Measurements from ENCODE around the gene TMEM123.

The TMEM123 gene

GRCh38 chr11:102467080-102467708 is 14.6 kb upstream of the TMEM123 start:
- Histone ChIP-seq H3K4me3 (ENCODE audit: low read depth, low read length) (no peak overlapping the region), H3K9me3 (no peaks in the 10 kb centered on the region), H3K4me1 (no peaks in the 10 kb centered on the region), H3K27me3 (no peaks in the 10 kb centered on the region), H3K36me3 (no peaks in the 10 kb centered on the region)
- no peak for TF ChIP-seq CTCF (IDR thresholded peaks at IDR 0.05; ENCODE audit: low read depth, low read length)
- DNase-seq, result no peak

GRCh38 chr11:102465696-102466095 is 13.1 kb upstream of the TMEM123 start:
- DNase-seq, result no peak
- Histone ChIP-seq H3K4me3 (ENCODE audit: low read depth, low read length) (no peak overlapping the region), H3K9me3 (no peaks in the 10 kb centered on the region), H3K27me3 (no peaks in the 10 kb centered on the region), H3K36me3 (no peaks in the 10 kb centered on the region), H3K4me1 (no peaks in the 10 kb centered on the region)
- TF ChIP-seq CTCF (IDR thresholded peaks at IDR 0.05; ENCODE audit: low read depth, low read length), result no peak

GRCh38 chr11:102464859-102465500 is 12.4 kb upstream of the TMEM123 start:
- Histone ChIP-seq H3K4me1 (no peaks in the 10 kb centered on the region), H3K27me3 (no peaks in the 10 kb centered on the region), H3K9me3 (no peaks in the 10 kb centered on the region), H3K4me3 (ENCODE audit: low read depth, low read length) (no peak overlapping the region), H3K36me3 (no peaks in the 10 kb centered on the region)
- no peak for TF ChIP-seq CTCF (IDR thresholded peaks at IDR 0.05; ENCODE audit: low read depth, low read length)
- no peak for DNase-seq

GRCh38 chr11:102464037-102464436 is 11.5 kb upstream of the TMEM123 start:
- no peak for TF ChIP-seq CTCF (IDR thresholded peaks at IDR 0.05; ENCODE audit: low read depth, low read length)
- DNase-seq, result no peak
- H3K4me3 ChIP-seq (ENCODE audit: low read depth, low read length), result no peak overlapping the region
- no peaks in the 10 kb centered on the region for H3K9me3 ChIP-seq
- H3K27me3 ChIP-seq, result no peaks in the 10 kb centered on the region
- no peaks in the 10 kb centered on the region for H3K4me1 ChIP-seq
- H3K36me3 ChIP-seq, result no peaks in the 10 kb centered on the region

GRCh38 chr11:102462610-102463009 is 10.0 kb upstream of the TMEM123 start:
- no peak for DNase-seq
- Histone ChIP-seq H3K4me1 (no peaks in the 10 kb centered on the region), H3K9me3 (no peaks in the 10 kb centered on the region), H3K27me3 (no peaks in the 10 kb centered on the region), H3K4me3 (ENCODE audit: low read depth, low read length) (no peak overlapping the region), H3K36me3 (no peaks in the 10 kb centered on the region)
- TF ChIP-seq CTCF (IDR thresholded peaks at IDR 0.05; ENCODE audit: low read depth, low read length), result no peak

- H3K9me3 ChIP-seq, result no peaks in the 10 kb centered on the region
- TF ChIP-seq CTCF (IDR thresholded peaks at IDR 0.05; ENCODE audit: low read depth, low read length), result no peak
- no peaks in the 10 kb centered on the region for H3K27me3 ChIP-seq
- DNase-seq, result no peak
- no peaks in the 10 kb centered on the region for H3K36me3 ChIP-seq
- no peak overlapping the region for H3K4me3 ChIP-seq (ENCODE audit: low read depth, low read length)
- H3K4me1 ChIP-seq, result no peaks in the 10 kb centered on the region
Measured at GRCh38 chr11:102459393-102459792, 6.8 kb upstream of the TMEM123 start.
